Liver (tissue), 9 donors: ENCODE results near the gene PLA2G4E. TPM values are rescaled to one million over a fixed set of nuclear protein-coding genes. Genes with fewer than 3 reads are reported as not detected.

Source experiments
- DNase-seq: peaks from one replicate; pipeline ENCODE4 v3.0.0-alpha.2; 2017; ENCODE audit warnings: low spot score
- H3K27ac ChIP-seq, 2 donors: one replicate each; pipeline ENCODE4 v1.7.0; 2013; ENCODE audit warnings: inconsistent platforms in 2 of 2, low read length in 2 of 2, control low read depth in 1 of 2, low read depth in 1 of 2, mild to moderate bottlenecking in 1 of 2
- H3K27me3 ChIP-seq, 4 donors: one replicate each; pipeline versions ENCODE4 v1.6.1 to v1.7.0; 2013; ENCODE audit warnings: low read length in 3 of 4, inconsistent platforms in 1 of 4, mild to moderate bottlenecking in 1 of 4, moderate library complexity in 1 of 4; ENCODE audit not compliant: control insufficient read depth in 4 of 4, insufficient read depth in 4 of 4
- H3K36me3 ChIP-seq, 4 donors: one replicate each; pipeline versions ENCODE4 v1.6.1 to v1.7.0; 2013; ENCODE audit warnings: low read length in 3 of 4, mild to moderate bottlenecking in 3 of 4, low read depth in 1 of 4, moderate library complexity in 1 of 4; ENCODE audit not compliant: control insufficient read depth in 4 of 4, insufficient read depth in 3 of 4
- H3K4me1 ChIP-seq, 4 donors: one replicate each; pipeline versions ENCODE4 v1.6.1 to v1.7.0; 2013; ENCODE audit warnings: low read length in 3 of 4, mild to moderate bottlenecking in 3 of 4, moderate library complexity in 1 of 4; ENCODE audit not compliant: control insufficient read depth in 4 of 4, insufficient read depth in 4 of 4
- H3K4me3 ChIP-seq, 3 donors: one replicate each; pipeline versions ENCODE4 v1.6.1 to v1.7.0; 2013; ENCODE audit warnings: low read length in 3 of 3, control low read depth in 1 of 3, low read depth in 1 of 3, mild to moderate bottlenecking in 1 of 3
- H3K9ac ChIP-seq, 2 donors: one replicate each; pipeline ENCODE4 v1.7.0; 2013; ENCODE audit warnings: low read length in 2 of 2, mild to moderate bottlenecking in 2 of 2, moderate library complexity in 2 of 2, control low read depth in 1 of 2, low read depth in 1 of 2
- H3K9me3 ChIP-seq, 4 donors: one replicate each; pipeline versions ENCODE4 v1.6.1 to v1.7.0; 2013; ENCODE audit warnings: low read length in 3 of 4; ENCODE audit not compliant: control insufficient read depth in 4 of 4
- ATF3 ChIP-seq: IDR thresholded peaks from 2 replicates; pipeline ENCODE4 v1.6.1; 2016; ENCODE audit warnings: antibody characterized with exemption
- CTCF ChIP-seq: fragments of 150-350 bp; IDR thresholded peaks from 2 replicates; pipeline ENCODE4 v1.5.1; 2017; ENCODE audit warnings: improper control_type of control experiment, low read depth, low read length; ENCODE audit not compliant: missing input control
- EGR1 ChIP-seq, 2 donors: IDR thresholded peaks; 2 replicates each; pipeline ENCODE4 v1.6.1; 2016 to 2018; ENCODE audit warnings: antibody characterized with exemption in 2 of 2, low read depth in 2 of 2
- FOXA1 ChIP-seq: IDR thresholded peaks from 2 replicates; pipeline ENCODE4 v1.6.1; 2016; ENCODE audit warnings: antibody characterized with exemption
- FOXA2 ChIP-seq: IDR thresholded peaks from 2 replicates; pipeline ENCODE4 v1.6.1; 2016; ENCODE audit warnings: antibody characterized with exemption
- GABPA ChIP-seq, 2 donors: IDR thresholded peaks in 1 of 2; conservative IDR thresholded peaks in 1 of 2; 2 replicates each; pipeline ENCODE4 v1.6.1; 2016; ENCODE audit warnings: antibody characterized with exemption in 2 of 2, mild to moderate bottlenecking in 1 of 2, moderate library complexity in 1 of 2
- HNF4G ChIP-seq: IDR thresholded peaks from 2 replicates; pipeline ENCODE4 v1.6.1; 2016; ENCODE audit warnings: antibody characterized with exemption
- NR2F2 ChIP-seq: IDR thresholded peaks from 2 replicates; pipeline ENCODE4 v1.6.1; 2016; ENCODE audit warnings: antibody characterized with exemption
- REST ChIP-seq: IDR thresholded peaks from 2 replicates; pipeline ENCODE4 v1.6.1; 2016; ENCODE audit warnings: antibody characterized with exemption, mild to moderate bottlenecking
- SP1 ChIP-seq: IDR thresholded peaks from 2 replicates; pipeline ENCODE4 v1.6.1; 2018; ENCODE audit warnings: antibody characterized with exemption, mild to moderate bottlenecking
- TAF1 ChIP-seq: conservative IDR thresholded peaks from 2 replicates; pipeline ENCODE4 v1.6.1; 2016; ENCODE audit warnings: antibody characterized with exemption, mild to moderate bottlenecking
- YY1 ChIP-seq: IDR thresholded peaks from 2 replicates; pipeline ENCODE4 v1.6.1; 2016; ENCODE audit warnings: antibody characterized with exemption, mild to moderate bottlenecking
- ZBTB33 ChIP-seq: IDR thresholded peaks from 2 replicates; pipeline ENCODE4 v1.6.1; 2016; ENCODE audit warnings: antibody characterized with exemption
- WGBS: extraction: QIAGEN DNeasy Blood & Tissue Kit; methylation state at CpG from one replicate; pipeline ENCODE4 v1.1.7; 2013; 5-methylcytosine and 5-hydroxymethylcytosine counted together
- polyA plus RNA-seq, 2 donors: library from polyadenylated mRNA; stranded (reverse) in 1 of 2; unstranded in 1 of 2; fragments of 200-250 nt in 1 of 2; fragments of >200 nt in 1 of 2; fragmentation: Nextera tagmentation in 1 of 2; extraction: Ambion mirVana in 1 of 2; gene quantifications; one replicate each; pipeline versions ENCODE4 v1.2.1 to v1.2.3, GENCODE V29; 2013 to 2015
- total RNA-seq, 2 donors: library from RNA; depleted of rRNA; stranded (reverse); fragments of >200 nt; gene quantifications; one replicate each; pipeline ENCODE4 v1.2.3, GENCODE V29; 2014
- donor health status: healthy.
- donor health status: healthy.
- donor health status: healthy.
- donor health status: healthy.
- donor health status: healthy.

Gene PLA2G4E
- total and polyA plus RNA-seq, 4 donors = not detected

- WGBS = 94% methylated on average over 7 of the region's 7 CpGs
- no peak overlapping the region for H3K27ac ChIP-seq
Measured at GRCh38 chr15:42011074-42011473, 9.8 kb downstream of the PLA2G4E start.

GRCh38 chr15:42010434-42010833 is 10.4 kb downstream of the PLA2G4E start:
- no peak overlapping the region for H3K4me3 ChIP-seq
- no peak for DNase-seq
- 77% methylated on average over 1 of the region's 1 CpG for WGBS
- no peaks in the 10 kb centered on the region for H3K36me3 ChIP-seq
- H3K9me3 ChIP-seq = no peaks in the 10 kb centered on the region
- no peaks in the 10 kb centered on the region for H3K27me3 ChIP-seq
- no peaks in the 10 kb centered on the region for H3K4me1 ChIP-seq
- H3K9ac ChIP-seq = no peak overlapping the region
- TF ChIP-seq EGR1 (IDR thresholded peaks at IDR 0.05; ENCODE audit: low read depth in 2 of 2) (no peak), TAF1 (no peak), ZBTB33 (no peak), FOXA2 (no peak), SP1 (no peak), ATF3 (no peak), REST (no peak), YY1 (no peak), FOXA1 (no peak), HNF4G (no peak), CTCF (no peak), GABPA (IDR thresholded peaks at IDR 0.05 in 1 of 2, conservative IDR thresholded peaks at IDR 0.05 in 1 of 2) (no peak), NR2F2 (no peak)
- no peak overlapping the region for H3K27ac ChIP-seq

More at GRCh38 chr15:42011074-42011473, 9.8 kb downstream of the PLA2G4E start:
- H3K9me3 ChIP-seq = no peaks in the 10 kb centered on the region
- no peaks in the 10 kb centered on the region for H3K27me3 ChIP-seq
- H3K36me3 ChIP-seq = no peaks in the 10 kb centered on the region
- no peak overlapping the region for H3K9ac ChIP-seq
- TF ChIP-seq EGR1 (IDR thresholded peaks at IDR 0.05; ENCODE audit: low read depth in 2 of 2) (no peak), ATF3 (no peak), HNF4G (no peak), CTCF (no peak), NR2F2 (no peak)
- H3K4me3 ChIP-seq = no peak overlapping the region
- H3K4me1 ChIP-seq = no peaks in the 10 kb centered on the region
- no peak for DNase-seq
